ENCODE data around the gene UTP11.
A peak's percentile ranks its signal among the peaks of the same experiment; 100 is the strongest.
"Not testable (repeated sequence)": the region's sequence is repeated elsewhere in the genome, so short reads cannot be mapped to it uniquely, and the experiment has no call there.

The UTP11 gene, protein sequence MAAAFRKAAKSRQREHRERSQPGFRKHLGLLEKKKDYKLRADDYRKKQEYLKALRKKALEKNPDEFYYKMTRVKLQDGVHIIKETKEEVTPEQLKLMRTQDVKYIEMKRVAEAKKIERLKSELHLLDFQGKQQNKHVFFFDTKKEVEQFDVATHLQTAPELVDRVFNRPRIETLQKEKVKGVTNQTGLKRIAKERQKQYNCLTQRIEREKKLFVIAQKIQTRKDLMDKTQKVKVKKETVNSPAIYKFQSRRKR

DNA sequence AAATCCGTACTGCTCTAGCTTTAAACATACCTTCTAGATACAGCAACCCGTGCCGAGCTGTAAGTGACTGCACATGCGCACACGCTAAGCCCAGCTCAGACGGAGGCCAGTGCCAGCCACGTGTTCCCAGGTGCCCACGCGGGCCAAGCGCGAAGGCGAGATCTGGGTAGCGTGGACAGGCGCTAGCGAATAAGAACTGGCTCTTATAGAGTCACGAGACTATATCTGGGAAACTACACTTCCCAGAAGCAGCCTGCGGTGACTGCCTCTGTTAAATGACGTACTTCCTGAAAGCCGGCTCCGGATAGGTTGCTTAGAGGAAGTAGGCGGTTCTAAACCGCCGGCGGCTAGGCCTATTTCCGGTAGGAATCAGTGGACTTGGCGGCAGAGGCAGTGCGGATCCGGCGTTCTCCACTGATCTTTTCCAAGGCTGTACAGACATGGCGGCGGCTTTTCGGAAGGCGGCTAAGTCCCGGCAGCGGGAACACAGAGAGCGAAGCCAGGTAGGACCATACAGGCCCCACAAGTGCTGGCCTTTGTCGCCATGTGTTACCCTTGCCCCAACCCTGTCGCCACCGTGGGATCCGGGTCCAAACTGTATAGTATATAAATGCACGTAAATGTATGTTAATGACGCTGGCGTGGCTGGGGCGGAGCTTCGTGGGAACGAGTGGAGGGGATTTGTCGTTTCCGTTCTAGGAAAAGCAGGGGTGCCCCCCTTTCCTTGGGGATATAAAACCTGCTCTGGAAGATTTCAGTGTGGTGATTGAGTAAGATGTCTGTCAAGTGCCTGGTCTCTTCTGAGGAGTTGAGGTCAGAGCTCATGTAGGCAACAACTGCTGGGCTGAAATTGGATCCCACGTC is at the start of gene UTP11:
UTP11 (plus strand) TSS at position 372 of the 864 bp plus-strand sequence; CDS start at position 441, 69 bp downstream.
- peak; percentile 93 for DNase-seq (ENCODE audit: low spot score)
- in situ Hi-C loops (cut with MboI; ENCODE audit: low pct_unique_long_range_greater_than_20kb, low sequenced_read_pairs, unreplicated experiment): no loop called here
- TF ChIP-seq, protein P1, sequence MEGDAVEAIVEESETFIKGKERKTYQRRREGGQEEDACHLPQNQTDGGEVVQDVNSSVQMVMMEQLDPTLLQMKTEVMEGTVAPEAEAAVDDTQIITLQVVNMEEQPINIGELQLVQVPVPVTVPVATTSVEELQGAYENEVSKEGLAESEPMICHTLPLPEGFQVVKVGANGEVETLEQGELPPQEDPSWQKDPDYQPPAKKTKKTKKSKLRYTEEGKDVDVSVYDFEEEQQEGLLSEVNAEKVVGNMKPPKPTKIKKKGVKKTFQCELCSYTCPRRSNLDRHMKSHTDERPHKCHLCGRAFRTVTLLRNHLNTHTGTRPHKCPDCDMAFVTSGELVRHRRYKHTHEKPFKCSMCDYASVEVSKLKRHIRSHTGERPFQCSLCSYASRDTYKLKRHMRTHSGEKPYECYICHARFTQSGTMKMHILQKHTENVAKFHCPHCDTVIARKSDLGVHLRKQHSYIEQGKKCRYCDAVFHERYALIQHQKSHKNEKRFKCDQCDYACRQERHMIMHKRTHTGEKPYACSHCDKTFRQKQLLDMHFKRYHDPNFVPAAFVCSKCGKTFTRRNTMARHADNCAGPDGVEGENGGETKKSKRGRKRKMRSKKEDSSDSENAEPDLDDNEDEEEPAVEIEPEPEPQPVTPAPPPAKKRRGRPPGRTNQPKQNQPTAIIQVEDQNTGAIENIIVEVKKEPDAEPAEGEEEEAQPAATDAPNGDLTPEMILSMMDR (IDR thresholded peaks at IDR 0.05; ENCODE audit: extremely low read depth, insufficient read depth, missing control alignments): no peak

GRCh38 chr1:37964106-37964505 is 48.4 kb upstream of the UTP11 start:
- in situ Hi-C loops (cut with MboI; ENCODE audit: low pct_unique_long_range_greater_than_20kb, low sequenced_read_pairs, unreplicated experiment); DNase-seq (ENCODE audit: low spot score): not testable (repeated sequence)

GRCh38 chr1:37965301-37965700 is 47.2 kb upstream of the UTP11 start:
- TF ChIP-seq, protein P1 (IDR thresholded peaks at IDR 0.05; ENCODE audit: extremely low read depth, insufficient read depth, missing control alignments): no peak
- in situ Hi-C loops (cut with MboI; ENCODE audit: low pct_unique_long_range_greater_than_20kb, low sequenced_read_pairs, unreplicated experiment): no loop called here
- DNase-seq (ENCODE audit: low spot score): no peak

DNA sequence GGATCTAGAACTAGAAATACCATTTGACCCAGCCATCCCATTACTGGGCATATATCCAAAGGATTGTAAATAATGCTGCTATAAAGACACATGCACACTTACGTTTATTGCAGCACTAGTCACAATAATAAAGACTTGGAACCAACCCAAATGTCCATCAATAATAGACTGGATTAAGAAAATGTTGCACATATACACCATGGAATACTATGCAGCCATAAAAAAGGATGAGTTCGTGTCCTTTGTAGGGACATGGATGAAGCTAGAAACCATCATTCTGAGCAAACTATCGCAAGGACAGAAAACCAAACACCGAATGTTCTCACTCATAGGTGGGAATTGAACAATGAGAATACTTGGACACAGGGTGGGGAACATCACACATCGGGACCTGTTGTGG is 38.9 kb upstream of the UTP11 start:
- not testable (repeated sequence) for DNase-seq (ENCODE audit: low spot score)
- in situ Hi-C loops (cut with MboI; ENCODE audit: low pct_unique_long_range_greater_than_20kb, low sequenced_read_pairs, unreplicated experiment): loop anchor here (10.0 kb wide), 1 partner anchor 79 kb away; no protein-coding TSS in a partner anchor

DNA sequence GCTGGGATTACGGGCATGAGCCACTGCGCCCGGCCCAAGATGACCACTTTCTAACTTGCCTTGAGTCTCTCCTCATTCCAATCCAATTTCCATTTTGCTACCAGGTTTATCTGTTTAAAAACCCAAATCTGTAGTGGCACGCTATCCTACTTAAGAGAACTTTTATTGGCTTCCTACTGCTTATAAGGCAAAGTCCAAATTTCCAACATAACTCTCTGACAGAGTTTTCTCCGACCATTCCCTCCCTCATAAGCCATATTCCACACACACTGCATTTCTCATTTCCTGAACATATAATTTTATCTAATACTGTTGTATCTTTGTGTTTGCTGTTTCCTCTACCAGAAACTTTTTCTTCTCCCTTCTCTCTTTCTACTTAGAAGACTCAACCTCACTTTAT is 38.0 kb upstream of the UTP11 start:
- no peak for DNase-seq (ENCODE audit: low spot score)
- TF ChIP-seq, protein P1 (IDR thresholded peaks at IDR 0.05; ENCODE audit: extremely low read depth, insufficient read depth, missing control alignments): no peak
- in situ Hi-C loops (cut with MboI; ENCODE audit: low pct_unique_long_range_greater_than_20kb, low sequenced_read_pairs, unreplicated experiment): loop anchor here (10.0 kb wide), 1 partner anchor 80 kb away; no protein-coding TSS in a partner anchor

GRCh38 chr1:37975083-37975482 is 37.5 kb upstream of the UTP11 start:
- in situ Hi-C loops (cut with MboI; ENCODE audit: low pct_unique_long_range_greater_than_20kb, low sequenced_read_pairs, unreplicated experiment): loop anchor here (10.0 kb wide), 1 partner anchor 80 kb away; no protein-coding TSS in a partner anchor
- not testable (repeated sequence) for DNase-seq (ENCODE audit: low spot score)
- TF ChIP-seq, protein P1 (IDR thresholded peaks at IDR 0.05; ENCODE audit: extremely low read depth, insufficient read depth, missing control alignments): peak; percentile 48

DNA sequence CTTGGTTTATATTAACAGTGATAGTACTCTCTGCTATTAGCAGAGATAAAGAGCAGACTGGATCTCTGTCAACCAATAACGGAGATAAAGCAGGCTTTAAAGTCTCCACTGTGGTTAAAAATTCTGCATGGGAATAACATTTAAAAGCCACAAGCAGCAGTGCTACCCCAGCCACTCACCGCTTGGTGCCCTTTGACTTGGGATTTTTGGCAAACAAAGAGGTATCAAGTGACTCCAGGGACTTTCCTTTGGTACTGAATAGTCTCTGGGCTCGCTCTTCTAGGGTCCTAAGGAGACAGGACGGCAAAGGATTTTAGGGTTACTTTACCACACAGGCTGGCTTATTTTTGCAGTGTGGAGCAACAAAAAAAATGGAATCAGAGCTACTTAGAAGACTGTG is 34.0 kb upstream of the UTP11 start:
- in situ Hi-C loops (cut with MboI; ENCODE audit: low pct_unique_long_range_greater_than_20kb, low sequenced_read_pairs, unreplicated experiment): loop anchor here (10.0 kb wide), 1 partner anchor 84 kb away; no protein-coding TSS in a partner anchor

More for the DNA sequence above, 34.0 kb upstream of the UTP11 start:
- DNase-seq (ENCODE audit: low spot score): no peak
- TF ChIP-seq, protein P1 (IDR thresholded peaks at IDR 0.05; ENCODE audit: extremely low read depth, insufficient read depth, missing control alignments): no peak

Data from GM13977 (cell line).